Panc1 (cell line): ENCODE measurements around the gene FSTL4. TPM values are rescaled to one million over a fixed set of nuclear protein-coding genes. Genes with fewer than 3 reads are reported as not detected.

Experiments used
- ATAC-seq: fragments of 200-7000 bp; cut with Tn5 transposase; 2 replicates; pipeline ENCODE4 v1.9.1; 2020; ENCODE audit warnings: mild to moderate bottlenecking, moderate library complexity
- BruUV-seq: library from RNA; stranded (reverse); fragments of 400-500 nt; replicated peaks from 2 replicates; lab custom pipeline; 2021; lab: Mats Ljungman, UMichigan
- CTCF ChIA-PET: fragments of 300-600 bp; sonication (Branson Sonifier 250); formaldehyde crosslinking; loops from one replicate; lab custom pipeline; 2022; ENCODE audit warnings: antibody characterized with exemption; lab: Charles Lee
- POLR2A ChIA-PET: fragments of 300-600 bp; sonication (Branson Sonifier 250); formaldehyde crosslinking; loops from one replicate; lab custom pipeline; 2022; ENCODE audit warnings: antibody characterized with exemption; lab: Charles Lee
- DNase-seq: peaks from one replicate; pipeline ENCODE4 v3.0.0-alpha.2; 2010; ENCODE audit warnings: low read depth, low spot score
- H3K27ac ChIP-seq: 2 replicates; pipeline ENCODE4 v1.5.1; 2011; ENCODE audit warnings: mild to moderate bottlenecking, low read length, inconsistent platforms
- H3K27me3 ChIP-seq: fragments of 200-500 bp; sonication (Bioruptor generic); 2 replicates; pipeline ENCODE4 v1.6.0; 2014; ENCODE audit warnings: low read length, inconsistent platforms; ENCODE audit not compliant: control insufficient read depth, insufficient read depth
- H3K36me3 ChIP-seq: fragments of 200-500 bp; sonication (Bioruptor generic); 2 replicates; pipeline ENCODE4 v1.5.1; 2014; ENCODE audit warnings: inconsistent platforms, mild to moderate bottlenecking, low read length, moderate library complexity; ENCODE audit not compliant: control insufficient read depth, insufficient read depth
- H3K4me1 ChIP-seq: 2 replicates; pipeline ENCODE4 v1.5.1; 2011; ENCODE audit warnings: inconsistent platforms, mild to moderate bottlenecking, low read length, moderate library complexity; ENCODE audit not compliant: control insufficient read depth, insufficient read depth
- H3K4me3 ChIP-seq, 2 experiments: 2 replicates each; pipeline ENCODE4 v1.5.1; 2011 to 2012; ENCODE audit warnings: low read depth in 2 of 2, low read length in 2 of 2, mild to moderate bottlenecking in 2 of 2, inconsistent platforms in 1 of 2, moderate library complexity in 1 of 2
- H3K9me3 ChIP-seq: fragments of 200-500 bp; sonication (Bioruptor generic); 2 replicates; pipeline ENCODE4 v1.5.1; 2014; ENCODE audit warnings: low read depth, mild to moderate bottlenecking, inconsistent platforms, low read length, moderate library complexity; ENCODE audit not compliant: control insufficient read depth, insufficient read depth
- CTCF ChIP-seq: fragments of 450-650 bp; IDR thresholded peaks from 2 replicates; pipeline ENCODE4 v1.5.1; 2017; ENCODE audit warnings: mild to moderate bottlenecking
- POLR2AphosphoS5 ChIP-seq: IDR thresholded peaks from 2 replicates; pipeline ENCODE4 v1.6.1; 2012; ENCODE audit warnings: mild to moderate bottlenecking, low read depth, low read length, moderate library complexity
- REST ChIP-seq, 2 experiments: IDR thresholded peaks; 2 replicates each; pipeline ENCODE4 v1.6.1; 2011 to 2012; ENCODE audit warnings: low read depth in 2 of 2, control low read depth in 1 of 2, low read length in 1 of 2, mild to moderate bottlenecking in 1 of 2, moderate library complexity in 1 of 2; ENCODE audit not compliant: insufficient read depth in 1 of 2
- SIN3A ChIP-seq: IDR thresholded peaks from 2 replicates; pipeline ENCODE4 v1.6.1; 2012; ENCODE audit warnings: low read depth, mild to moderate bottlenecking, low read length, moderate library complexity, borderline replicate concordance; ENCODE audit not compliant: insufficient read depth
- TCF7L2 ChIP-seq: IDR thresholded peaks from 2 replicates; pipeline ENCODE4 v1.6.1; 2011; ENCODE audit warnings: mild to moderate bottlenecking, low read depth, low read length, inconsistent platforms
- in situ Hi-C: cut with HindIII; loops from 2 replicates; pipeline ENCODE4 v1.10.0; 2016; ENCODE audit warnings: low sequenced_read_pairs, low pct_unique_long_range_greater_than_20kb
- intact Hi-C: fragments of 100-400 bp; cut with micrococcal nuclease; formaldehyde crosslinking; loops from one replicate; pipeline ENCODE4 v1.10.0; 2022; ENCODE audit not compliant: unreplicated experiment
- total RNA-seq: library from RNA; stranded (reverse); gene quantifications from one replicate; pipeline ENCODE4 v1.2.1, GENCODE V29; 2021; ENCODE audit not compliant: unreplicated experiment

FSTL4 gene
- total RNA-seq, 1 experiment from 2014 or later, result 0.18 TPM

- ChIA-PET CTCF (no interaction called here), POLR2A (no interaction called here)
- no TSS peak for BruUV-seq
- in situ Hi-C loops (no loop called here), intact Hi-C loops (no loop called here)
- Histone ChIP-seq H3K36me3 (no peaks in the 10 kb centered on the region), H3K4me3 (no peak overlapping the region), H3K4me1 (no peaks in the 10 kb centered on the region), H3K9me3 (no peaks in the 10 kb centered on the region), H3K27ac (no peak overlapping the region), H3K27me3 (peaks cover 22% of the 10 kb centered on the region)
- TF ChIP-seq SIN3A, result no peak
- TF ChIP-seq CTCF, result no peak
- no peak for TF ChIP-seq POLR2AphosphoS5
- no peak for TF ChIP-seq REST (IDR thresholded peaks at IDR 0.05; ENCODE audit: insufficient read depth in 1 of 2, low read depth in 2 of 2, low read length in 1 of 2)
- TF ChIP-seq TCF7L2, result no peak
- DNase-seq, result no peak
- ATAC-seq, result no peak
Measured at GRCh38 chr5:133638436-133638835, 26.1 kb upstream of the FSTL4 start.

GRCh38 chr5:133637206-133637605, 24.9 kb upstream of the FSTL4 start:
- CTCF ChIA-PET, result no interaction called here
- in situ Hi-C loops, result no loop called here
- Histone ChIP-seq H3K36me3 (no peaks in the 10 kb centered on the region), H3K4me3 (no peak overlapping the region), H3K4me1 (no peaks in the 10 kb centered on the region), H3K27me3 (peaks cover 16% of the 10 kb centered on the region; the same call in 1 of the 2 replicates), H3K27ac (no peak overlapping the region), H3K9me3 (no peaks in the 10 kb centered on the region)
- ATAC-seq (no peak), DNase-seq (no peak)
- TF ChIP-seq SIN3A (no peak), TCF7L2 (no peak), CTCF (no peak), REST (IDR thresholded peaks at IDR 0.05; ENCODE audit: insufficient read depth in 1 of 2, low read depth in 2 of 2, low read length in 1 of 2) (no peak), POLR2AphosphoS5 (no peak)
- intact Hi-C loops, result no loop called here
- POLR2A ChIA-PET, result no interaction called here
- no TSS peak for BruUV-seq
